Middle frontal gyrus (tissue), 1 donor: ENCODE results near the gene DGKZ.
"Not testable (repeated sequence)": the region's sequence is repeated elsewhere in the genome, so short reads cannot be mapped to it uniquely, and the experiment has no call there.

Experiments
- DNase-seq: peaks from one replicate; pipeline ENCODE4 v3.0.0-alpha.2; 2015; ENCODE audit warnings: low spot score; ENCODE audit errors: extremely low spot score

Gene DGKZ

DNA sequence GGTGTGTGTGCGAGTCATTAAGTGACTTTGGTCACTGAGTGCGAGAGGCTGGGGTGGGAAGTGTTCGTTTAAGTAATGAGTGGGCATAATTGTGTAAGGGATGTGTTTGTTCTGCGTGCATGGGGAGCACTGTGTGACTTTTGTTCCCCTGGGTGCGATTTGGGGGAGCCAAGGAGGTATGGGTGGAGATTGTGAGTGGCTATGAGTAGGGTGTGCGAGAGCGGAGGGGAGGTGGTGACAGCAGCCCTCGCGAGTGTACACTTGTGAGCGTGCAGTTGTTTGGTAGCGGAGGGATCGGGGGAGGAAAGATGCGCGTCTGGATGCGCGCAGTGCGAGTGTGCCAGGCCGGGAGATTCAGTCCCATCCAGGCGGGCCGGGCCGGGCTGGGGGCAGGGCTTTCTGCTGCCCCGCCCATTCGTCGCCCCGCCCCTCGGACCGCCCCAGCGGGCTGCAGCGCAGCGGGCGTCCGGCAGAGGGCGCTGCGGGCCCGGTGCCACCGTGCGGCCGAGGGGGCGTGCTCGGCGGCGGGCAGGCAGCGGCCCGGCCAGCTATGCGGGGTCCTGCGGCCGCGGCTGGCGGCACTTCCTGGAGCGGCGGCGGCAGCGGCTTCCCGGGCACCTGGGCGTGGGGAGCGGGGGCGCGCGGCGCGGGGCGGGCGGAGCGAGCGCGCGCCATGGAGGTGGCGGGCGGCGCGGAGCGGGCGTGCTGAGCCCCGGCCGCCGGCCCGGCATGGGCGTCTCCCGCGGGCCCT, at the start of gene DGKZ:
DGKZ (plus strand) TSS at position 578 of the 751 bp plus-strand sequence. CDS start 197 bp downstream, outside the sequence.
- peak; percentile 81 for DNase-seq

DNA sequence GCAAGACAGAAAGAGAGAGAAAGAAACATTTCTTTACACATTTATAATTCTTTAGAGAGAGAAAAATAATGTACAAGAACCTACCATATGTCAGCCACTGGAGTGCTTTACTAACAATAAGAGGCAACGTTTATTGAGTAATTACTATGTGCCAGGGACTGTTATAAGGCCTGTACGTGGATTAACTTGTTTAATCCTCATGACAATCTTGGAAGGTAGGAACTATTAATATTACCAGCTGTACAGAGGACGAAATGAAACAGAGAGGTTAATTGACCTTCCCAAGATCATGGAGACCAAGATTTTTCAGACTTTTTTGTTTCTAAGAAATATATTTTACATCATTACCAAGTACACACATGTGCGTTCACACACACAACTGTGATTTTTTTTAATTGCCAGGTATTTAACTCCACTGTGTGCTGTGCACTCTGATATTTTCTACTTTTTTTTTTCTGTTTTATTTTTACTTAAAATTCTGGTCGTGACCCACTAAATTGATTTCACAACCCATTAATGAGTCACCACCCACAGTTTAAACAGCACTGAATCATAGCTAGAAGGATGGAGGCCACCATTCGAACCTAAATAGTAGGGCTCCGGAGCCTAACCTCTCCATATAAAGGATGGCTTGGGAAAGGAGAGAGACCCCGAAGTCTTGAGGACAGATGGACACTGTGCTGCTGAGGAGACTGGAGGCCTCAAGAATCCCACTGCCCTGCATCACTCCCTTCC, 48.4 kb upstream of the DGKZ start:
- DNase-seq = no peak

GRCh38 chr11:46299451-46299961, 47.8 kb upstream of the DGKZ start:
- no peak for DNase-seq

- DNase-seq = no peak
Measured at GRCh38 chr11:46300270-46300669, 47.0 kb upstream of the DGKZ start.

- no peak for DNase-seq
Measured at GRCh38 chr11:46302866-46303265, 44.4 kb upstream of the DGKZ start.

DNA sequence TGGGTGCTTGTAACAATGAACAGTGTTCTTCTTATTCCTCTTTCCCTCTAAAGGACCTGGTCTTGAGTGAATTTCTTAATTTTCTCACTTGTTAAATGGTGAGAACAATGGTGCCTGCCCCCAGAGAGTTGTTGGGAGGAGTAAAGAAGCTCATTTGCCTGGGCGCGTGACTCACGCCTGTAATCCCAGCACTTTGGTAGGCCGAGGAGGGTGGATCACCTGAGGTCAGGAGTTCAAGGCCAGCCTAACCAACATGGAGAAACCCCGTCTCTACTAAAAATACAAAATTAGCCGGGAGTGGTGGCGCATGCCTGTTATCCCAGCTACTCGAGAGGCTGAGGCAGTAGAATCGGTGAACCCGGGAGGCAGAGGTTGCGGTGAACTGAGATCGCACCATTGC, 43.2 kb upstream of the DGKZ start:
- DNase-seq = not testable (repeated sequence)

- no peak for DNase-seq
Measured at GRCh38 chr11:46304605-46305179, 42.6 kb upstream of the DGKZ start.

- DNase-seq = no peak
Measured at GRCh38 chr11:46305295-46305694, 42.0 kb upstream of the DGKZ start.

- DNase-seq = no peak
Measured at GRCh38 chr11:46306296-46306853, 40.9 kb upstream of the DGKZ start.

DNA sequence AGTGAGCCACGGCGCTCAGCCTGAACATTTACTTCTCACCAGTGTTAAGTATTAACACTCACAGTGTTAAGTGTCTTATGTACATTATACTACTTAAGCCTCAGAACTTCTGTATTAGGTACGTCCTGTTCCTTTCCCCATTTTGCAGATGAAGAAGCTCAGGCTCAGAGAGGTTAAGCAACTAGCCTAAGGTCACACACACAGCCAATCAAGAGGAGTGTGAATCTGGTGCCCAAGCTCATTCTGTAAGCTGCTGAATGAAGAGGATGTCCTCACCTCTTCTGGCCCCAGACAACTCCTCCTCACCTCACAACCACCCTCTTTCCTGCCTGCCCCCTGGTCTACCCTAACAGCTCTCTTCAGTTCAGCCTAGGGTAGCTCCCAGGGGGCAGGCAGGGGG, 39.9 kb upstream of the DGKZ start:
- no peak for DNase-seq

- DNase-seq = no peak
Measured at GRCh38 chr11:46307785-46308341, 39.4 kb upstream of the DGKZ start.

DNA sequence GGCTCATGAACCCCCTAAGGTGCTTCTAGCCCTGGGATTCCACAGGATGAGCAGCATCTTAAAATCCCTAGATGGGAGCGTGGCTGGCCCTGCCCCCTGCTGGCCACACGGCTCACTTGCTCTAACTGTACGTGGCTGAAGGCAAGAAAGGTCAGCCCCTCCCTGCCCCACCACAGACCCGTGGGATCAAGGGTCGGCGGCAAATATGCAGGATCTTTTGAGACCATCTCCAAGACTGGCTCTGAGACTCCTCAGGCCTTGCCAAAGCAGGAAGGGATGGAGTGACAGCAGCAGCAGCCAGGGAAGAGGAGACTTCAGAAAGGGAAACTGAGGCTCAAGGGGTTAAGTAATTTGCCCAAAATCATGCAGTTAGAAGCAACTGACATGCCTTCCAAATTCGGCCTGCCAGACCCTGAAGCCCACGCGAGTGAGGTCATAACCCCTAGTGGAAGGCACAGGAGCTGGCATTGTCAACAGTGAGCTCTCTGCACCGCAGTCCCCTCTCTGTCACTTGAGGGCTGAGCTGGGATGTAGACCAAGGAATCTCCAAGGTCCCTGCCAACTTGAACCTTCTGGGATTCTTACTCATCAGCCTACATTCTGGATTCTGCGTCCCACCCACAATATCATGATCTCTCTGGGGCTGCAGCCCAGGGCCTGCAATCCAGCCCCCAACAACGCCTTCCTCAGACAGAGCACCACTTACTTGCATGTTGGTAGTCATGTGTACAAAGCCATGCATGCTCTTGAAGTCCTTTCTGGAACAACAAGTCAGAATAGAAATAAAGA, 38.4 kb upstream of the DGKZ start:
- DNase-seq = peak; percentile 67

DNA sequence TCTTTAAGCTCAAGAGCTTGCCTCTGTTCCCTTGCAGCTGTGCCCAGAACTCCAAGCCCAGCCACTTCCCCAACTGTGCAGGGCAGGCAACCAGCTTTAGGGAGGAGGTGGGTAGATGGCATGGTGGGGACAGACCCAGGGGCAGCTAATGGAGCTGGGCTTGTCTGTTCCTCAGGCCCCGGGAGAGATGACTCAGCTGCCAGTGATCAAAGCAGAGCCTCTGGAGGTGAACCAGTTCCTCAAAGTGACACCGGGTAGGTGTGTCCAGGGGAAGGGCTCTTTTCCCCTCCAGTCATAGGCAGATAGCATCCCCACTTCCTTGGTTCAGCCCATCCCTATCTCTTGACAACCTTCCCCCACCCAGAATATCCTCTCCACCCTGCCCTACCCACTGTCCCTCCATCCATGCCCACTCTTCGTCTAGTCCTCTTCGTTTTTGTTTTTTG, 37.4 kb upstream of the DGKZ start:
- DNase-seq = no peak

- DNase-seq = no peak
Measured at GRCh38 chr11:46315033-46315738, 32.1 kb upstream of the DGKZ start.

DNA sequence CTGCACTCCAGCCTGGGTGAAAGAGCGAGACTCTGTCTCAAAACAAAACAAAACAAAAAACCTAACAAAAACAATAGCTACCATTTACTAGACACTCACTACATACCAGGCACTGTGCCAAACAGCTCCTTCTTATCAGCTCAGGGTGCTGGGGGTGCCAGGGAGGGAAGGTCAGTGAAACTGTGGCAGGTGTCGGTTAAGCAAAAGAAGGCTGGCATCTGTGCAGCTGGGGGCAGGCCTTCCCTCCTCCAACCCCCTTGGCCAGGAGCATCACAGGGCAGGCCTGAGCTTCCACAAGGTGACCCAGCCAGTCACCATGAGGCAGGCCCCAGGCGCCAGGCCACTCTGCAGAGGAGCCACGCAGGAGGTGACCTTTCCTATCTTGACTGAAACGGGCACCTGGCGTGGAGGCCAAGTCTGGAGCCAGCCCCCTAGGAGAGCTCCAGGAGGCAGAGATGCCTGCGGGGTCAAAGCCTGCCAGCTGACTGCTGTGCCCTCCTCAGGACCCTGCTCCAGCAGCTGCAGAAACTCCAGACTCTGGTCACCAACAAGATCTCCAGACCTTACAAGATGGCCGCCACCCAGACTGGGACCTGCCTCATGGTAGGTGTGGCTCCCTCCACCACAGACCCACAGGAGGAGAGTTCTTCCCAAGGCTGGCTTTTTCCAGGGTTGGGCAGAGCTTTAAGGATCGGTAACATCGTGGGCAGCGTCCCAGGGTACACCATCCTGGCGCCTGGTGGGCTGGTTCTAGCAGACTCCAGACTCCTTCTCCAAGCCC, 31.3 kb upstream of the DGKZ start:
- no peak for DNase-seq

DNA sequence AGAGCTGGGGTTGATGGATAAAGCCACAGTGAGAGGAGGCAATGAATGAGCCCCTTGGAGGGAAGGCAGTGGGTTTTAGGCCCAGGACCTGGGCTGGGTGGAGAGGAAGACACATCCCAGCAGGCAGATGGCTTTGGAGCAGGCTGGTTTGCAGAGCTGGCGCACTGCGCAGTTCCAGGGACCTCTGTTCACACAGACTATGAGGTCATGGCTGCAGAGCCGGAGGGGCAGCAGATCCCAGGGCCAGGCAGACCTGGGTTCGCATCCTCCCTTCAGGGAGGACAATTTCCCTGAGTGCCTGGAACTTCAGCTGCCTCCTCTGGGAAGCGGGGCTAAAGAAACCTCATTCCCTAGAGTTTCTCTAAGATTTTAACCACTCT, 28.2 kb upstream of the DGKZ start:
- DNase-seq = no peak

GRCh38 chr11:46321757-46322156, 25.5 kb upstream of the DGKZ start:
- no peak for DNase-seq

DNA sequence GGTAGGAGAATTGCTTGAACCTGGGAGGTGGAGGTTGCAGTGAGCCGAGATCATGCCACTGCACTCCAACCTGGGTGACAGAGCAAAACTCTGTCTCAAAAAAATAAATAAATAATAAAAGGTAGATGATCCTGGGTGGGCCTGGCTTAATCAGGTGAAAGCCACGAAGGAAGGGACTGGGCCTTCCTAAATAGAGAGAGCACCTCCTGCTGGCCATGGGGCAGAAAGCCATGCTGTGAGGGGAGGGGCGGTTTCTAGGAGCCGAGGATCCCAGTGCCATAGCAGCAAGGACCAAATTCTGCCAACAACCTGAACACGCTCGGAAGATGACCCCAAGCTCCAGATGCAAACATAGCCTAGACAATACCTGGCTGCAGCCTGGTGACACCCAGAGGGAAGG, 24.5 kb upstream of the DGKZ start:
- DNase-seq = no peak

GRCh38 chr11:46326813-46327416, 20.3 kb upstream of the DGKZ start:
- DNase-seq = no peak
